Mucosa of gallbladder (tissue), 1 donor: ENCODE data around the gene ZFYVE27. TPM values are rescaled to one million over a fixed set of nuclear protein-coding genes. Genes with fewer than 3 reads are reported as not detected.
"Not testable (repeated sequence)": the region's sequence is repeated elsewhere in the genome, so short reads cannot be mapped to it uniquely, and the experiment has no call there.

Experiments
- DNase-seq: peaks from one replicate; pipeline ENCODE4 v3.0.0-alpha.2; 2020; ENCODE audit warnings: low spot score
- total RNA-seq: library from RNA; stranded (reverse); gene quantifications from one replicate; pipeline ENCODE4 v1.2.1, GENCODE V29; 2021
- donor health status: DM: no; HTN: no; CAD: no.

The ZFYVE27 gene, protein sequence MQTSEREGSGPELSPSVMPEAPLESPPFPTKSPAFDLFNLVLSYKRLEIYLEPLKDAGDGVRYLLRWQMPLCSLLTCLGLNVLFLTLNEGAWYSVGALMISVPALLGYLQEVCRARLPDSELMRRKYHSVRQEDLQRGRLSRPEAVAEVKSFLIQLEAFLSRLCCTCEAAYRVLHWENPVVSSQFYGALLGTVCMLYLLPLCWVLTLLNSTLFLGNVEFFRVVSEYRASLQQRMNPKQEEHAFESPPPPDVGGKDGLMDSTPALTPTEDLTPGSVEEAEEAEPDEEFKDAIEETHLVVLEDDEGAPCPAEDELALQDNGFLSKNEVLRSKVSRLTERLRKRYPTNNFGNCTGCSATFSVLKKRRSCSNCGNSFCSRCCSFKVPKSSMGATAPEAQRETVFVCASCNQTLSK
- total RNA-seq = 49.8 TPM

DNA sequence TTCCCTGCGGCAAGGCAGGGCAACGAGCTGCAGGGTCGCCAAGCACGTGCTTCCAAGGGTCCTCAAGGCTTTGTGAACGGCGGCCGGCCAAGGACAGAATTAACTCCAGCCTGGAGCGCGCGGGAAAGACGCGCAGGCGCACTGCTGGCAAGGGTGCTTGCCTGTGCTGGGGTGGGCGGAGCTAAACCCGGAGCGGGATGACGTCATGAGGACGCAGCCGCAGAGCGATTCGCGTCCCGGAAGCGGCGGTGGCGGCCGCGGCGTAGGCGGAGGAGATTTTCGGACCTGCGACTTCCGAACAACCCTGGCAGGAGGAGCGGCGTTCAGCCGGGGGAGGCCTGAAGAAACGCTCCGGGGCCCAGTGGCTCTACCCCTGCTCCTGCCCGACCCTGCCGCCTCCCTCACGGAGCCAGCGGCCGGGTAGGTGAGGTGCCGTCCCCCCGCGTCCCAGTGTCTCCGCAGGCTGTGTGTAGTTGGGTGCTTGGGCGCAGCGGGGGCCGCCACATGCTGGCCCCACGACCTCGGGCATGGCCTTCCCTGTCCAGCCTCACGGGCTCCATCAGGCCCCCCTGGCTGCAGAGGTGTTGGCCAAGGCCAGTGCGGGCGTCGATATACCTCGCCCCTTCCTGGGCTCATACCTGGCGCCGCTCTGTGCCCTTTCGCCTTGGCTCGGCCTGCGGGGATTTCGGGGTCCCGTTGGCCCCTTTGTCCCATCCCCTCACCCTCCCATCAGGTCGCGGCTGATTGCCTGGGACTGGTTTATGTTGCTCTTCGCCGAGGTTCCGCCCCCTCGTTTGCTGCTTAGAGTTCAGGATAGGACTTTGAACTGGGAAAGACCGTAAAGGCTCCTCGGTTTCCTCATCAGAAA, at the start of gene ZFYVE27:
TSS of gene ZFYVE27 (plus strand) at position 227 of the 868 bp plus-strand sequence. CDS start 1,350 bp downstream, outside the sequence.
- peak; percentile 97 for DNase-seq

DNA sequence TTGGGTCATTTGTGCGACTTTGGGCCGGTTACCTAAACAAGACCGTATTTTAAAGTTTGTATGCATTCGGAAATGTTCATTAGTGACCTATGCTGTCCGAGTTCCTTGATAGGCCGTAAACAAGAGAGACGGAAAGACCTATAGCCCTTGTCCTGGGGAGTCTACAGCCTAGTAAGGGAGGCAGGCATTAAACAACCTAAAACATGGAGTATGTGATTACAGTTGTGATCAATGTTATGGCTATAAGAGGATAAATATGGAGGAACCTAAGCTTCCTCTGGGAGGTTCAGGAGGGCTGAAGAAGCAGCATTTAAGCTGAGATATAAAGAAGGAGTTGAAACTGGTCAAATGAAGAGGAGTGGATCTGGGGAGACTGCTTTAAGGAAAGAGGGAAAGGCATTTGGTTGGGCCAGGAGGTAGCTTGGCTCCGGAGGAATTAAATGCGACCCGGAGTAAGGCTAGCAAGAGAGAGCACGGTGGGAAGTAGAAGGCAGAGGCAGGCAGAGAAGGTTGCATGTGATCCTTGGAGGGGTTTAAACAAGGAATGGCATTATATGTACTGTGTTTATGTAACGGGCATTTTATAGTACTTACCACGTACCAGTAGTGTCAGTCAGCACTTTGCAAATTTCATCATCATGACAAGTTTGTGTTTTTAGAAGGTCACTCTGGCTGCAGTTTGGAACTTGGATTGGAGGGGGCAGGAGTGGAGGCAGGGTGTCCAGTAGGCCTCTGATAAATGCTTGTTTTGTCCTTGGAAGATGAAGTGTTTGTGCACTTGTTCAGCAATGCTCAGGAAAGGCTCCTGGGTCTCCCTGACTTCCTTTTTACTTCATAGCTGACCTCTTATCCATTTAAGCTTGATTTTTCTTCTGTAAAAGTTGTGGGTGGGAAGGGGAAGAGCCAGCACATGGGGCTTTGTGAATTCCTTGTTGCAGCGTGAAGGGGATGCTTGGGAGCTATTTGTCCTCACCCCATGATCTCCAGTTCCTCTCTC, 48.8 kb upstream of the ZFYVE27 start:
- DNase-seq = no peak

DNA sequence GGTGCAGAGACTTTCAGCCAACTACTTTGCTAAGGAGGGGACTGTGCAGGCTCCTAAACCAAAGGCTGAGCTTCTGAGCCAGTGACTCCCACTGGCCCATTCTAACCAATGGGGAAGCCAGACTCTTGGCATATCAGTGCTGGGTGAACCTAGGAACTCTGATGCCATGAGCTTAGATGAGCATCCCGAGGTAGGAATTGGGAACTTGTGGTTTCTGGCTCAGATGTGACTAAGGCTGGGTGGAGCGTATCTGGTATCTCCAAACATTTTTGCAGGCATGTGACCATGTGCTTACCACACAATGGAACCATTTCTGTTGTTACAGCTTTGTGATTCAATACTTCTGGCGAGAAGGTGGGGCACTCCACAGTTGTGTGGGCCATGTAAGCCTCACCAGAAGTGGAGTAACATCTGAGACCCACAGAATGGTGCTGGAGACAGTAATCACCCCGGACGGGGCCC, 47.3 kb upstream of the ZFYVE27 start:
- DNase-seq = no peak

DNA sequence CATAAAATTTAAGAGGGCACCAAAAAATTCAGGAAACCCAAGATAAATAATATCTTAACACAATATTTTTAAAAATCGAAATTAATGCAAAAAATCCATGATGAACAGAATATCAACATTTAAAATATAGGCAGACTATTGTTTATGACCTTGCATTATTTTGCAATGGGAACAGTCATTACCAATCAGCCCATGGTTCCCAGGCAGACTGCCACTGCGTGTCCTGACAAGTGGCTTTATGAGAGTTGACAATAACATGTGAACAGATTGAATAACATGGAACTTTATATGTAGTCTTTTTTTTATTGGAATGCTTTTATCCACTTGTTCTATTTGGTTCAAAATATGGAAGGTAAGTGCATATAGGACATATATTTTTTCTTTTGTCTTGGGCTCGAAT, 46.8 kb upstream of the ZFYVE27 start:
- no peak for DNase-seq

DNA sequence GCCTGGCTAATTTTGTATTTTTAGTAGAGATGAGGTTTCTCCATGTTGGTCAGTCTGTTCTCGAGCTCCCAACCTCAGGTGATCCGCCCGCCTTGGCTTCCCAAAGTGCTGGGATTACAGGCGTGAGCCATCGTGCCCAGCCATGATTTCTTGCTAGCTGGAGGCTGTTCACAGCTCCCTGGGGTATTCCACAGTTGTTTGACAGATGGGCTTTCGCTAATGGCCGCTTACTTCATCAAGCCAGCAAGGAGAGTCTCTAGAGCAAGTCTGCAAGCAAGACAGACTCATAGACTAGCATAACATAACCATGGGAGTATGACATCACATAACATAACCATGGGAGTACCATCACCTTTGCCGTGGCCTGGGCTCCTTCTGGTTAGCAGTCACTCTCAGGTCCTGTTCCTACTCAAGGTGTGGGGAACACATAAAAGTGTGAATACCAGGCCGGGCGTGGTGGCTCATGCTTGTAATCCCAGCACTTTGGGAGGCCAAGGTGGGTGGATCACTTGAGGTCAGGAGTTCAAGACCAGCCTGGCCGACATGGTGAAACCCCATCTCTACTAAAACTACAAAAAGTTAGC, 38.8 kb upstream of the ZFYVE27 start:
- DNase-seq = not testable (repeated sequence)

DNA sequence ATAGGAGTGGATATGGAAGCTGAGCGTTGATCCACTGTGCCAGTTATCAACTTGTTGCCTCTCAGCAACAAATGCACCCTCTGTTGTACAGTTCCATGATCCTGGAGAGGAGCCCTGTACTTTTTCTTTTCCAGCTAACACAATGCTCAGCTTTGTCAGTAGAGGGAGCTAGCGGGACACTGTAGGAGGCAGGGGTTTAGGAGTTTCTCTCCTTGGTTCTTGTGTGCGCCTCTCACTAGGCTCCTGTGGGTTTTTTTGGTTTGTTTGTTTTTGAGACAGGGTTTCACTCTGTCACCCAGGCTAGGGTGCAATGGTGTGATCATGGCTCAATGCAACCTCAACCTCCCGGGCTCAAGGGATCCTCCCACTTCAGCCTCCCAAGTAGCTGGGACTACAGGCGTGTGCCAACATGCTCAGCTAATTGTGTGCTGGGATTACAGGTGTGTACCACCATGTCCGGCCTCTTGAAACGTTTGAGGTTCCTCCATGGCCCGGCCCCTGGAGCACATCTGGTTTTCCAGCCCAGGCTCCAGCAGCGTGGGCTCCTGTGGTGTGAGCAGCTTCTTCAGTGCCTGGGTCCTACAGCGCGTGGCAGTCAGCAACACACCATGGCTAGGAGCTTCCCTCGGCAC, 35.4 kb upstream of the ZFYVE27 start:
- DNase-seq = peak; percentile 71

DNA sequence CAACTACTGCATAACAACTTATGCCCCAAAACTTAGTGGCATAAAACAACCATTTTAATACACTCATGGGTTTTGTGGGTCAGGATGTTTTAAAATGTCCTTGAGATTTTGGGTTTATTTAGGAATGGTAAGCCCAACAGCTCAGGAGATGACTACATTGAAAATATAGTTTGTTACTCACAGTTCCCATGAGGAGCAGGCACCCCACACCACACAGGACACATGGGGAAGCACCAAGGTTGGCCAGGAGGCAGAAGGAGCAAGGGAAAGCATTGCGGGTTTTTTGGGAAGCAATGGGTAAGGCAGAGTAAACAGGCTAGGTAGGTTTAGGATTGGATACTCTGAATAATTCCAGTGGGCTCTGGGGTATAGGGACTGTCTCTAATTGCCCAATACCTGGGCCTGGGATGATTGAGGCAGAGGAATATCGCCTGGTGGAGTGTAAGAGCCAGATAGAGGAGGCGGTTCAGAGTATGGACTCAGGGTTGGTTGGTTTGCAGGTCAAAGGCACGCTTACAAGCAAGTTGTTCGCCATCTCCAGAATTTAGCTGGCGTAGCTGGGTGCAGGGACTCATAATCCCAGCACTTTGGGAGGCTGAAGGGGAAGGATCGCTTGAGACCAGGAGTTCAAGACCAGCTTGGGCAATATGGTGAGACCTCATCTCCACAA, 33.4 kb upstream of the ZFYVE27 start:
- no peak for DNase-seq

DNA sequence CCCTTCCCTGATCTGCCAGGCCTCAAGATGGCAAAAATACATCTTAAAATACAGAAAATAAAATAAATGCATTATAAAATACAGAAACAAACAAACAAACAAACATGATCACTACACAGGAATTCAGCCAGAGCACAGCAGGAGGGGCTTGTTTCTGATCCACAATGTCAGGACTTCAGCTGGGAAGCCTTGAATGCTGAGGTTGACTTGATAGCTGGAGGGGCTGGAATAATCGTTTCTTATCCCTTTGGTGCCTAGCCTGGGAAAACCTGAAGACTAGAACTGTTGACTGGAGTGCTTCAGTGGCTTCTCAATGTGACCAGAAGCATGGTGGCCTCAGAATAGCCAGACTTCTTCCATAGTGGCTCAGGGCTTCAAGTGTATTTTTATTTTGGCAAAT, 32.6 kb upstream of the ZFYVE27 start:
- no peak for DNase-seq

DNA sequence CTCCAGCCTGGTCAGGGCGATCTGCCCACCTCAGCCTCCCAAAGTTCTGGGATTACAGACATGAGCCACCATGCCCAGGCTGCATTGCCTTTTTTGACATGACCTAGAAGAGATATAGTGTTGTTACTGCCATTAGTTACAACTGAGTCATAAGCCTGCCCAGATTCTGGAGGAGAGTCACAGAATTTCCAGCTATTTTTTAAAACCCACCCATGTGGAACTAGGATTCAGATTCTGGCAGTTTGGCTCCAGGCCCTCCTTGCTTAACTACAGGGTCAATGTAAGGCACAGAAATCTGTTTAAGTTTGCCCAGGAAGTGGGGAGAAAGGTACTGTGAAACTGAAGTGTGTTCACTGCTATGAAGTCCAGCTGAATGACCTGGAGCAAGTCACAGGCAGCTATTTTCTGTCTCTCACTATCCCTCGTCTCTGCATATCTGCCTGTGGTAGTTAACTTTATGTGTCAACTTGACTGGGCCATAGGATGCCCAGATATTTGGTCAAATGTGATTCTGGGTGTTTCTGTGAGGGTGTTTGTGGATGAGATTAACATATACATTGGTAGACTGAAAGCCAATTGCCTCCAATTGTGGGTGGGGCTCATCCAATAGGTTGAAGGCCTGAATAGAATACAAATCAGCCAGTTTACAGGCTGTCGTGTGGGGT, 31.8 kb upstream of the ZFYVE27 start:
- no peak for DNase-seq

DNA sequence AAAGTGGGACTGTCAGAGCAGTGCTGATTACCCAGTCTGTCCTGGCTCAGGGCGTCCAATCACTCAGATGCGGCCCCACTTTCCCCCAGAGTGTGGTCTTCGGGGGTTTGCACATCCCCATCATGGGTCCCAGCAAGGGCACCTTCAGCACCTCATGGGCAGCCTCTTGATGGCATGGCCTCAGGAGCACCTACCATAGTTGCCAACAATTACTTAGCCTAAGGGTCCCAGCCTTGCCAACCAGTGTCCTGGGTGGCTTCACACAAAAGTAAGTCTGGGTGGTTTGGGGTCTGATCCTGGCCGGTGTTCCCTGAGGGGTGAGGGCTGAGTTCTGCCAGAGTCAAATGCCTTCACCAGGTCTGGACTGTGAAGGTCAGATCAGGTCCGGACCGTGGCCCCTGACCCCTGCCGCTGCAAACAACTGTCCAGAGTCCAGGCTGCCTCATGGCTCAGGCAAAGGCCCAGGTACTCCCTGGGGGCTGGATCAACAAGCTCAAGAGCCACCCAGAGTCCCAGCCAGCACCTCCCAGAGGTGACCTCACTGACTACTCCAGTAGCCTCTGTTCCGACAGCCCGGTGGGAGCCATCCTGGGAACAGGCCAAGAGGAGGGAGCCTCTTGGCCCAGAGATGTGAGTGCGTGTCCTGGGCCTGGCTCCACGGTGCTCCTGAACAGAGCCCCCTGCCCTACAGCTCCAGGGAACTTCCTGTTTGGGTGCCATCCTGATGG, 29.6 kb upstream of the ZFYVE27 start:
- DNase-seq = no peak

DNA sequence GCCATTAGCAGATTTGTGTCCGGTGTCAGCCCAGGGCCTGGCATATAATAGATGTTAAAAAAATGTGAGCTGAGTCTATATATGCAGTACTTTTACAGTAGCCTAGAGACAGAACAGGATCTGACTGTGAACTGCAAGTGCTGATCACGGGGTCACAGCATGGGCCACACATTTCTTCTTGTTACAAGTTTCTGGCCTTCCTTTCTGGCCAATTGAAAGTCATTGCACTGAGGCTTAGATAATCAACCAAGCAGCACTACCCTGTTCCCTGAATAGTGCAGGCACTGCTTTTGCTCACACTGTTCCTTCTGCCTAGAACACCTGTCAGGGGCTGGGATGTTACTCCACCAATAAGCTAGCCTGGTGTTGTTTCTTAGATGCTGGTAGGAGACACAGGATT, 28.8 kb upstream of the ZFYVE27 start:
- DNase-seq = no peak

DNA sequence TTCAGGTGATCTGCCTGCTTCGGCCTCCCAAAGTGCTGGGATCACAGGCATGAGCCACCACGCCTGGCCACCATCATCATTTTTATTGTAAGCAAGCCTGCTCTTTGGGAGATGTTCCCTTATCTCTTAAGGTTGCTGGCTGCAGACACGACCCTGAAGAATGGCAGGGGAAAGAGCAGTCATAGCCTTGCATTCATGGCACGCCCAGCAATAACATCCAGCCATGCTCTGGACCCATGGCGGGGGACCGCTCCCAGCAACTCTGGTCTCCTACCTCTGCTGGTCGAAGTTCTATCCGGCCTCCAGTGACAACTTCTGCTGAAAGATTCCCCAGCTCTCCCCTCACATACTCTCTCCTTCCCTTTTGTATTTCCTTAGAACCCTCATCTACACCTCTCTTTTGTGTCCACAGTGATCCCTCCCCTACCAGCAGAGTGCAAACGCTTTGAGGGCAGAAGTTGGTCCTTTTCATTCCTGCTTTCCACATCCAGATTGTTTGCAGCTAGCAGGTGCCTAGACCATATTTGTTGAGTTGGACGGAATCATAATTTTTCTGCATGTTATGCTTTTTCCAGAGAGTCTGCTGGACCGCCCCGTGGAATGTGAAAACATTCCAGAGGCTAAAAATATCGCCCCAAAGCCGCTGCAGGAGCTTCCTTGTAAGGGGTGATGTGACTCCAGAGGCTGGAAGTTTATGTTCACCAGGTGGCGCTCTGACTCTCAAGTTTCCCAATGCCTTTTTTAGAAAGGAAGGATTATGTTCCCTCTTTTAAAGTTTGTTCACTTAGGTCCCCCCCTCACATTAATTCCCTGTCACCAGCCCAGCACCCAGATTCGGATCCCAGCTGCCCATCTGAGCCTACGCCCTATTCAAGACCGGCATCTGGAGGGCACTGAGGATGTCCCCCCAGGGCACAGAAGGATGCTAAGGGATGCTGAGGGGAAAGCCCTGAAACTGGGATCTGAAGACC, 27.7 kb upstream of the ZFYVE27 start:
- peak; percentile 84 for DNase-seq

DNA sequence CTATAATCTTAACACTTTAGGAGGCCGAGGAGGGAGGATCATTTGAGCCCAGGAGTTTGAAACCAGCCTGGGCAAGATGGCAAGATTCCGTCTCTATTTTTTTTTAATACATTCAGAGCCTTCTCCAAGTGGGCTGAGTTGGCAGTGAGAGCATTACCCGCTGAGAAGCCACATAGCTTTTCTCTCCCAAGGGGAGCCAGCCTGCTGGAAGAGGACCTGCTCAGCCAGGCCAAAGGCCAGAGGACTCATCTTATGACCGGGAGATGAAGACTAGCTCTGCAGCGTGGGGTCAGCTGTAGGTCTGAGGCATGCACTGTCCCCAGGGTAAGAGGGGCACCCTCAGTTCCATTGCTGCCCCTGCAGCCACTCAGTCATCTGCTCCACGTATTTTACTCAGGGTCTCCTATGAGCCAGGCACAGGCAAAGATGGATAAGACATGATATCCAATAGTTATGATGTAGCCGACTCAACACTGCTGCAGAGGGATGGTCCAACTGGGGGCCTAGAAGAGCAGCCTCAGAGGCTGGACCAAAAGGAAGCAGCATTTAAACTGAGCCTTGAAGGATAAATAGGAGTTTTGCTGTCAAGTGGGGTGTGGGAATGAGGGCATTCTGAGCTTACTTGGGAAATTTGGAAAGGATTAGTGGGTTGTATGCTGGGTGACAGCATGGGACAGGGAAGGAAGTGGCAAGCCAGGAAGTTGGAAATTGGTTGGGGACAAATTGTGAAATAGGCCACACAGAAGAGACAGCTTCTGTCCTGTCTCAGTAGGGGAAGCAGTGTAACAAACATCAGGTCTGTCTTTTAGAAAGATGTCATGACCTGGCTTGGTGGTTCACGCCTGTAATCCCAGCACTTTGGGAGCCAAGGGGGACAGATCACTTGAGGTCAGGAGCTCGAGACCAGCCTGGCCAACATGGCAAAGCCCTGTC, 25.0 kb upstream of the ZFYVE27 start:
- DNase-seq = no peak

DNA sequence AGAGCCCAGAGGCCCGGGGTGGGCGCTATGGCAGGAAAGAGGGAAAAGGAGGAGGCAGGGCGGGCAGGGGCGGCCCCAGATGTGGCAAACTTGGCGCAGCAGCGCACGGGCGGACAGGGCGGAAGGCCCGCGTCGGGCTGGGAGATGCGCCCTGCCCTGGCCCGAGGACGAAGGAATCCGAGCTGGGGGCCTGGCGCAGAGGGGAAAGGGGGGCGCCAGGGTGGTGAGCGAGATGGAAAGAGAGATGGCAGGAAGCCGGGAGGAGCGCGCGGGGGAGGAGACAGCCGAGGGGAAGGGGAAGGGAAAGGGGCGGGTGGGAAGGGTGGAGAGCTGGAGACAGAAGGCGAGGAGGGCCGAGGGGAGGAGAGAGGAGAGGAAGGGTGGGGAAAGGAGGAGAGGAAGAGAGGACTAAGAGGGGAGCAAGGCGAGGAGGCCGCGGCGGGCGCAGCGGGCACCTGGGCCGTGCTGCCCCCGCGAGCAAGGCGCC, 23.5 kb upstream of the ZFYVE27 start, which contains the start of gene MARVELD1:
TSS of gene MARVELD1 (plus strand) at position 392 of the 487 bp plus-strand sequence. CDS start 147 bp downstream, outside the sequence.
- peak; percentile 65 for DNase-seq

DNA sequence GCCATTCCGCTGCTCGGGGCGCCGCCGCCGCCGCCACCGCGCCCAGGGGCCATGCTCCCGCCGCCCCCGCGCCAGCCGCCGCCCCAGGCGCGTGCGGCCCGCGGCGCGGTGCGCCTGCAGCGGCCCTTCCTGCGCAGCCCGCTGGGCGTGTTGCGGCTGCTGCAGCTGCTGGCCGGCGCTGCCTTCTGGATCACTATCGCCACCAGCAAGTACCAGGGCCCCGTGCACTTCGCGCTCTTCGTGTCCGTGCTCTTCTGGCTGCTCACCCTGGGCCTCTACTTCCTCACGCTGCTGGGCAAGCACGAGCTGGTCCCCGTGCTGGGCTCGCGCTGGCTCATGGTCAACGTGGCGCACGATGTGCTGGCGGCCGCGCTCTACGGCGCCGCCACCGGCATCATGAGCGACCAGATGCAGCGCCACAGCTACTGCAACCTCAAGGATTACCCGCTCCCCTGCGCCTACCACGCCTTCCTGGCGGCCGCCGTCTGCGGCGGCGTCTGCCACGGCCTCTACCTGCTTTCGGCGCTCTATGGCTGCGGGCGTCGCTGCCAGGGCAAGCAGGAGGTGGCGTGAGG, 23.0 kb upstream of the ZFYVE27 start:
- DNase-seq = peak; percentile 72
